ENCODE data around the gene BCR.

BCR gene

GRCh38 chr22:23137905-23138561, 42.3 kb upstream of the BCR start:
- TF ChIP-seq CTCF (IDR thresholded peaks at IDR 0.05; ENCODE audit: extremely low read depth, missing control alignments), result no peak

GRCh38 chr22:23138584-23139435, 41.5 kb upstream of the BCR start:
- DNase-seq (ENCODE audit: low spot score), result no peak
- TF ChIP-seq CTCF (IDR thresholded peaks at IDR 0.05; ENCODE audit: extremely low read depth, missing control alignments), result no peak

More at GRCh38 chr22:23137905-23138561, 42.3 kb upstream of the BCR start:
- DNase-seq (ENCODE audit: low spot score), result peak; percentile 64

DNA sequence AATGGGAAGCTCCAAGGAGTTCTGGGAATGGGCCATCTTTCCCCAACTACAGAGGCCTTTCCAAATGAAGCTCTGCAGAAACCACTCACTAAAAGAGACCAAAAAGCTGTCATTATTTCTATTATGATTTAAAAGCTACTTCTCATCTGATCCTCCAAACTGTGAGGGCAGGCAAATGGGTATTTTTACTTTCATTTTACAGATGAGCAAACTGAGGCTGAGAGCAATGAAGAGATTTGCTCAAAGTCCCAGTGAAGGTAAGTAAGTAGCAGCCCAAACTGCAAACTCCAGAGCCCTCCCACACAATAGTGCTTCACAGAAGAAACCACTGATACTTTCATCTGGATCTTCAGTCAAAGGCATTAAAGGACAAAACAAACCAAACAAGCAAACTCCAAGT, 39.9 kb upstream of the BCR start:
- DNase-seq (ENCODE audit: low spot score), result no peak
- no peak for TF ChIP-seq CTCF (IDR thresholded peaks at IDR 0.05; ENCODE audit: extremely low read depth, missing control alignments)

DNA sequence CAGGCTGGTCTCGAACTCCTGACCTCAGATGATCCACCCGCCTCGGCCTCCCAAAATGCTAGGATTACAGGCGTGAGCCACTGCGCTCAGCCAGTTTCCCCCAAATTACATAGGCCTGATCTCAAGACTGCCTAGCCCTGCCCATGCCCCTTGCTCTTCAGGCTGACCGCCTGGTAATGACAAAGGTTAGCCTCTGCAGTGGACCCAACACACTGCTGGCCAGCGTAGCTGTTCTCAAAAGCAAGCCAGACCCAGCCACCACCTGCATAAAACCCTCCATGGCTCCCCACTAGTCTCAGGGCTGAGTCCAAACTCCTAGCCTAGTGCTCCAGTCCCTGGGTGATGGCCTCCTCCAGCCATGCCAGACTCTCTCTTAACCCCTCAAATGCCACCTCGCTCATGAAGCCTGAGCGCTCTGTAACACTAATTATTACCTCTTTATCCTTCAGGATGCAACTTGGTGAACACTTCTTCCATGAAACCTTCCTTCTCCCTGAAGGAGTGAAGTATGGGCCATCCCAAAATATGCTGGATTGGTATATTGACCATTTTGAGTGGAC, 37.7 kb upstream of the BCR start:
- TF ChIP-seq CTCF (IDR thresholded peaks at IDR 0.05; ENCODE audit: extremely low read depth, missing control alignments), result no peak
- DNase-seq (ENCODE audit: low spot score), result no peak

DNA sequence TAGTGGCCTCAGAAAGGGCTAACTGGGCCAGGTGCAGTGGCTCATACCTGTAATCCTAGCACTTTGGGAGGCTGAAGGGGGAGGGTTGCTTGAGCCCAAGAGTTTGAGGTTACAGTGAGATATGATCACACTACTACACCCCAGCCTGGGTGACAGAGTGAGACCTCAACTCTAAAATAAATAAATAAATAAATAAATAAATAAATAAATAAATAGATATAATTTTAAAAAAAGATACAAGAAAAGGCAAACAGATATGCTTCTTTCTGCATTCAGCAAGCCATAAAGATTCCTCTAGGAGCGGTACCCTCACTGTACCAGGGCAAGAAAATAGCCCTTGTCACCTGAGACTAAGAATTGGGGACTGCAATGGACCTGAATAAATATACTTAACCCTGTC, 37.2 kb upstream of the BCR start:
- no peak for DNase-seq (ENCODE audit: low spot score)
- no peak for TF ChIP-seq CTCF (IDR thresholded peaks at IDR 0.05; ENCODE audit: extremely low read depth, missing control alignments)

DNA sequence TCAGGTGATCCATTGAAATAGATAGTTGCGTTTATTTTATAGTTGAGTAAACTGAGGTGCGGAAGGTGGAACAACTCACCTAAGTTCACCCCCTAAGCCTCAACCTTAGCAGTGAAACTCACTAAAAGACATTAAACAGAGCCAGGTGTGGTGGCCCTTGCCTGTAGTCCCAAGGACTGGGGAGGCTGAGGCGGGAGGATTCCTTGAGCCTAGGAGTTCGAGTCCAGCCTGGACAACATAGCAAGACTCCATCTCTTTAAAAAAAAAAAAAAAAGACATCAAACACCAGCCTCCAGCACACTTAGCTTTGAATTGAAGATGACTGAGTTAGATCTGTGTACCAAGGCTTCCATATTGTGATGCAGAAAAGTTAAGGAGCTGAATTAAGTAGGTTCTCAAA, 35.9 kb upstream of the BCR start:
- DNase-seq (ENCODE audit: low spot score), result no peak
- no peak for TF ChIP-seq CTCF (IDR thresholded peaks at IDR 0.05; ENCODE audit: extremely low read depth, missing control alignments)

Measured in GM20000 (cell line).